ENCODE measurements around the gene OLFM1. TPM values are rescaled to one million over a fixed set of nuclear protein-coding genes. Genes with fewer than 3 reads are reported as not detected.

The OLFM1 gene
- total and polyA plus RNA-seq, 2 donors from 2014 or later, result 2.9 to 33.7 TPM

- FAIRE-seq, result no peak
- H3K9me3 ChIP-seq (ENCODE audit: control insufficient read depth in 2 of 3, insufficient read depth in 1 of 3, low read length in 3 of 3), result peaks cover 0 to 3% (median 0%) of the 10 kb centered on the region in 3 donors
Observed at GRCh38 chr9:135141183-135141774, 53.8 kb downstream of the OLFM1 start.

GRCh38 chr9:135144581-135145170 is 57.2 kb downstream of the OLFM1 start:
- Histone ChIP-seq H3K27me3 (ENCODE audit: control insufficient read depth, insufficient read depth, low read length) (no peaks in the 10 kb centered on the region), H3K9me3 (ENCODE audit: control insufficient read depth in 2 of 3, insufficient read depth in 1 of 3, low read length in 3 of 3) (no peaks in the 10 kb centered on the region), H3K4me3 (ENCODE audit: low read length in 3 of 3) (no peak overlapping the region), H3K27ac (ENCODE audit: low read depth in 2 of 2, low read length in 2 of 2) (no peak overlapping the region), H3K36me3 (ENCODE audit: control insufficient read depth in 2 of 3, insufficient read depth in 3 of 3, low read length in 3 of 3) (no peaks in the 10 kb centered on the region), H3K4me1 (ENCODE audit: control insufficient read depth in 2 of 3, insufficient read depth in 2 of 3, low read depth in 1 of 3, low read length in 3 of 3) (no peaks in the 10 kb centered on the region), H3K9ac (ENCODE audit: low read length in 3 of 3) (no peak overlapping the region)
- TF ChIP-seq, protein P1, sequence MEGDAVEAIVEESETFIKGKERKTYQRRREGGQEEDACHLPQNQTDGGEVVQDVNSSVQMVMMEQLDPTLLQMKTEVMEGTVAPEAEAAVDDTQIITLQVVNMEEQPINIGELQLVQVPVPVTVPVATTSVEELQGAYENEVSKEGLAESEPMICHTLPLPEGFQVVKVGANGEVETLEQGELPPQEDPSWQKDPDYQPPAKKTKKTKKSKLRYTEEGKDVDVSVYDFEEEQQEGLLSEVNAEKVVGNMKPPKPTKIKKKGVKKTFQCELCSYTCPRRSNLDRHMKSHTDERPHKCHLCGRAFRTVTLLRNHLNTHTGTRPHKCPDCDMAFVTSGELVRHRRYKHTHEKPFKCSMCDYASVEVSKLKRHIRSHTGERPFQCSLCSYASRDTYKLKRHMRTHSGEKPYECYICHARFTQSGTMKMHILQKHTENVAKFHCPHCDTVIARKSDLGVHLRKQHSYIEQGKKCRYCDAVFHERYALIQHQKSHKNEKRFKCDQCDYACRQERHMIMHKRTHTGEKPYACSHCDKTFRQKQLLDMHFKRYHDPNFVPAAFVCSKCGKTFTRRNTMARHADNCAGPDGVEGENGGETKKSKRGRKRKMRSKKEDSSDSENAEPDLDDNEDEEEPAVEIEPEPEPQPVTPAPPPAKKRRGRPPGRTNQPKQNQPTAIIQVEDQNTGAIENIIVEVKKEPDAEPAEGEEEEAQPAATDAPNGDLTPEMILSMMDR (IDR thresholded peaks at IDR 0.05; ENCODE audit: borderline replicate concordance, extremely low read depth, insufficient read depth), result no peak
- DNase-seq, result no peak
- intact Hi-C loops (cut with DNase I), result no loop called here
- no peak for FAIRE-seq

More at GRCh38 chr9:135141183-135141774, 53.8 kb downstream of the OLFM1 start:
- TF ChIP-seq, protein P1 (IDR thresholded peaks at IDR 0.05; ENCODE audit: borderline replicate concordance, extremely low read depth, insufficient read depth), result no peak
- H3K4me1 ChIP-seq (ENCODE audit: control insufficient read depth in 2 of 3, insufficient read depth in 2 of 3, low read depth in 1 of 3, low read length in 3 of 3), result no peaks in the 10 kb centered on the region
- H3K27me3 ChIP-seq (ENCODE audit: control insufficient read depth, insufficient read depth, low read length), result no peaks in the 10 kb centered on the region
- no peak overlapping the region for H3K27ac ChIP-seq (ENCODE audit: low read depth in 2 of 2, low read length in 2 of 2)
- H3K36me3 ChIP-seq (ENCODE audit: control insufficient read depth in 2 of 3, insufficient read depth in 3 of 3, low read length in 3 of 3), result no peaks in the 10 kb centered on the region
- DNase-seq, result no peak
- intact Hi-C loops (cut with DNase I), result no loop called here
- H3K4me3 ChIP-seq (ENCODE audit: low read length in 3 of 3), result no peak overlapping the region
- H3K9ac ChIP-seq (ENCODE audit: low read length in 3 of 3), result no peak overlapping the region

DNA sequence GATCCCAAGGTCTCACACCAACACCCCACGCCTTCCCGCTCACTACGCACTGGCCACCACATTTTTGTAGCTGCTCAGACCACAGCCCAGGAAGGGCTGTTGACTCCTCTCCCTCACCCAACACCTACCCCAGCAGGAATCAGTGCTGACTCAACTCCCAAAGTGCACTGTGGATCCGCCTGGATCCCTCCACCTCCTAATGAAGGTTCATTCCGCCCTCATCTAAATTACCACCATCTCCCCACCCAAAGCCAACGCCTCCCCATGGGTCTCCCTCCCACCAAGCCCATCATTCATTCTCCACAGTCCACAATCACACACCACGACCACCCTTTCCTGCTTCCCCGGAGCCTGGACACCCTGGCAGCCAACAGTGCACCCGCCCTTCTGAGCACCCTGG is 57.8 kb downstream of the OLFM1 start:
- no peaks in the 10 kb centered on the region for H3K27me3 ChIP-seq (ENCODE audit: control insufficient read depth, insufficient read depth, low read length)
- FAIRE-seq, result no peak
- intact Hi-C loops (cut with DNase I), result no loop called here
- TF ChIP-seq, protein P1 (IDR thresholded peaks at IDR 0.05; ENCODE audit: borderline replicate concordance, extremely low read depth, insufficient read depth), result no peak
- no peak for DNase-seq
- no peaks in the 10 kb centered on the region for H3K9me3 ChIP-seq (ENCODE audit: control insufficient read depth in 2 of 3, insufficient read depth in 1 of 3, low read length in 3 of 3)
- H3K9ac ChIP-seq (ENCODE audit: low read length in 3 of 3), result no peak overlapping the region
- H3K36me3 ChIP-seq (ENCODE audit: control insufficient read depth in 2 of 3, insufficient read depth in 3 of 3, low read length in 3 of 3), result no peaks in the 10 kb centered on the region
- no peaks in the 10 kb centered on the region for H3K4me1 ChIP-seq (ENCODE audit: control insufficient read depth in 2 of 3, insufficient read depth in 2 of 3, low read depth in 1 of 3, low read length in 3 of 3)
- no peak overlapping the region for H3K27ac ChIP-seq (ENCODE audit: low read depth in 2 of 2, low read length in 2 of 2)
- H3K4me3 ChIP-seq (ENCODE audit: low read length in 3 of 3), result no peak overlapping the region

Data from kidney (tissue), 14 donors.